Activated CD8-positive, alpha-beta memory T cell treated with anti-CD3 and anti-CD28 coated beads for 4 hours (primary cell): ENCODE results near the gene ZNF800.

Experiments
- DNase-seq, 2 donors: peaks; one replicate each; pipeline ENCODE4 v3.0.0-alpha.2; 2020; ENCODE audit warnings: low read depth in 2 of 2

The ZNF800 gene

DNA sequence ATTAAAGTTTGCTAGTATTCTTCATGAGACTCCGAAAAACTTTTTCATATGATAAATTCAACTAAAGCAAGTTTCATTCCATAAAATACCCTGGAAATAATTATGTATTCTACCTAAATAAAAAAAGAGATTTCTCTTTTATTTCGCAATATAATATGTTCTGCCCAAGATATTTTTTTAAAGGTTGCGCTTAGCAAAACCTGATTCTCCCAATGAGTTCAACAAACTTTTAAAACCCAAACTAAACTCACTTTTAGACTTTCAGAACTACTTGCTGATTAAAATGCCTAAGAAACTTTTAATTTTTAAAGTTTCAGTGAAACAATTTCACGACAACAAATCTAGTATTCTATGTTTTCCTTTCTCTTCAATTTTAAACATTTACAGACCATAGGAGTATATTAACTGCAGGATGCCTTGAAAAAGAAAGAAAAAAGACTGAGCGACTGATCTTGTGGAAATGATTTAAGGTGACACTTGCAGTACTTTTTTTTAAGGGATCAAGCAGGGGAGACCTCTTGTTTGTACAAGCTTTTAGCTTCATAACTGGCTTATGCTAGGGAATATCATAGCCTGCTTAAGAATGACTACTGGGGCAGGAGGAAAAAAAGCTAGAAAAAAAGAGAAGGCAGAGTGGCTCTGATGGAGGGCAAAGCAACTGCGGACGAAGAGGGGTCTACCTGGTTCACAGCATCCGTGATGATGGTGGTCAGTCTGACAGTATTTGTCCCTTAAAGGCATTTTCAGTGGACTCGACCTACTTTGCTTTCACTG is 1.5 kb downstream of the ZNF800 start:
- no peak for DNase-seq

DNA sequence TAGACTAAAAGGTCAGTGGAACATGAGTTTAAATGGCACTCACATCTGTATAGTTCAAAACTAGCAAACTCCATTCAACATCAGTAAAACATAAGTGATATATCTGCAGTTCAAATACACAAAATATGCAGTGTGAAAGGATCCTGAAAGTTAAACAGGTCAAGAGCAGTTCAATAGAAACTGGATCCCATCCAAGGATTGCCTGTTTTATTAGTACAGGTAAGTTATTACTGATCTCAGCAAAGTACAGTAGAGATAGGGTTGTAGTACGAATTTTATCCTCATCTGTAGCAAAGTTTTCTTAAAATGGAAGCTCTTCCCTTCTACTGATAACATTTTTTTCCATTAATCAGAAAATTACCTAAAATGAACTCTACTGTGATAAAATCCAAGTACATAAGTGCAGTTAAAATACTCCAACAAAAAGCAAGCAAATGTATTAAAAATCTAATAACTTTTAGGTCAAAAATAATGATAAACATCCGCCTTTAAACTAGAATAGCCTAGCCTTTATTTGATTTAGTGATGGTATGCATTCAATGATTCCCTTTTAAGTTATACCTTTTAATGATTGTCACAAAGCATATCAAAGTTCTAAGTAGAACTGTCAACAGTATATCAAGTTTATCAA is 2.2 kb downstream of the ZNF800 start:
- DNase-seq = no peak

DNA sequence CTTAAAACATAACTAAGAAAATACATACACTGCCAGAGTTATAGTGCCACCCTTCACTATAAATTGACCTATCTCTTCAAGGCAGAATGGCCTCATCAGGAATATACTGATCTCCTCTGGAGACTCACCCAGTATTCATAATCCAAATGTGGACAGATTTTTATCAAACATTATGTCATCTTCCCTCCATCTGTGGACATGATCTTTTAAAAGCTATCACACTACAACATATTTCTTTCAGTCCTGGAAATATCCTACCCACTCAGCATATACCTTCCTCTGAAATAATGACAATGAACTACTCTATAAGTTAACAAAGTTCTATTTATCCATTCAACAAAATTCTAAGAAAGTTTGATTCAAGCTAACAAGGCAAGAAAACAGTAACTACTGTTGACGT is 3.2 kb downstream of the ZNF800 start:
- no peak for DNase-seq

DNA sequence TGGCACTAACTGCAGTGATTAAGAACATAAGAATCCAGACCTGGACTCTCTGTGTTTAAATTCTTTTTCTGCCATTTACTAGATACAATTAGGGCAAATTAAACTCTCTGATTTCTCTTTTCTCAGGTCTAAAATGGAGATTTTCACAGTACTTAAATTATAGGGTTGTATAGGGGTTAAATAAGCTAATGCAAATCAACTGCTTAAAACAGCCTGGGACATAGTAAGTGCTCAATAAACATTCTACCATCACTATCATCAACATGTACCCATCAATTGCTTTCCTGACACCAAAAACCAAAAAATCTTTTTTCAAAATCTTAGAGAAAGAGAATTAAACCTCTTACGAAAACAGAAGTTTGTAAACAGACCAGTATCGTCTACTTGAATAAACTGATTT is 4.5 kb downstream of the ZNF800 start:
- no peak for DNase-seq

DNA sequence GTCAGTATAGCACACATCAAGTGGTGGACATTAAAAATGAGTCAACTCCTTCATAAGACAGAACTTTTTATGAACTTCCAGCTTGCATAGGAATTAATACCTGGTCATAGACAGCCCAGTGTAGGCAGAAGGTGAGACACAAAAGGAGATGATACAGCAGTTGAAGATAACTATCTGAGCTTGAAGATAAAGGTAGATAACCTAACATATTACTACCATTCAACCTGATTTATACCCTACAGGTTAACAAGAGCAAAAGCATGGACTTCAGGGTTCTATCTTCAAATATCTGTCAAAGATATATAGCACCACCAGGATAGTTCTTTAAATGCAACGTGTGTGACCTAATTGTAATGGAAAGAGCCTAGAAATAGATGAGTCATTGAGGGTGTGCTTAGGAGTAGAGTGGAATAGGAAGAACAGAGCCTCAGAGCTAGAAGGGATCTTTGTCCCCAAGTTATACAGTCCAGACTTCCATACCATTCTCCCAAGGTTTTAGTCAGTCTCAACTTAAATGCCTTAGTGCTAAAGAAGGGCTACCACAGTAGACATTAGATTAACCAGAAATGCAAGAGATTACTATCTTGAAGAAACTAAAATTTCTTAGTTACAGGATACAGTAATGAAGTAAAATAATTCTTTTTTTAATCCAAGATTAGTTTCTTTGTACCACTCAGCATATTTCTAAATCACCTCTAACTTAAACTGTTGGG is 9.2 kb downstream of the ZNF800 start:
- no peak for DNase-seq

DNA sequence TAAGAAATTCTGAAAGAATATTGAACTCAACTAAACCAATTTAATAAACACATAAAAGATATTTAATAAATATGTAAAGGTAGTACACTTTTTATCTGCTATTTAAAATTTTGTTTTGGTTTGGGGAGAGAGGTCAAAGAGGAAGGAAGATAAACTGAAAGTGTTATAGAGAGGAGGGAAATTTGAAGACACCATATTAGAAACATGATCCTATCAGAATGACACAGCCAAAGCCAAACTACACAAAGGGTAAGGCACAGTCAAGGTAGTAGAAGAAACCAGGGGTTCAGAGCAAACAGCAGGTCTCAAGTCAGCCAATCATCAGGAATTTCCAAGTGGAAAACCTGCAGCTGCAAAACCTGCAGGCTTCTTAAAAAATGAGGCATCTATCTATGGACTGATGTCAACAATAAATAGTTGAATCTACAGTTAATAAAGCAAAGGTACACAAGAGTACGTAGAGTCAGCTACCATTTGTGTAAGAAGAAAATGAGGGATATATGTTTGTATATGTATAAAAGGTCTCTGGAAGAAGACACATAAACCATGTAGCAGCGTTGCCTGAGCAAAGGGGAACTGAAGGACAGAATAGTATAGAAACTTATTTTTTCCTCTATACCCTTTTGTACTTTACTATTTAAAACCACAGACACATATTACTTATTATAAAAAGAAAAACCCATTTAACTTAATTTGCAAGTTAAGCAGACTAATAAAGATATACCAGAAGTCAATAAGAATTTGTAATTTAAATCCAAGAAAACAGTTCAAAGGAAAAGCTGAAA is 10.0 kb downstream of the ZNF800 start:
- DNase-seq = no peak

DNA sequence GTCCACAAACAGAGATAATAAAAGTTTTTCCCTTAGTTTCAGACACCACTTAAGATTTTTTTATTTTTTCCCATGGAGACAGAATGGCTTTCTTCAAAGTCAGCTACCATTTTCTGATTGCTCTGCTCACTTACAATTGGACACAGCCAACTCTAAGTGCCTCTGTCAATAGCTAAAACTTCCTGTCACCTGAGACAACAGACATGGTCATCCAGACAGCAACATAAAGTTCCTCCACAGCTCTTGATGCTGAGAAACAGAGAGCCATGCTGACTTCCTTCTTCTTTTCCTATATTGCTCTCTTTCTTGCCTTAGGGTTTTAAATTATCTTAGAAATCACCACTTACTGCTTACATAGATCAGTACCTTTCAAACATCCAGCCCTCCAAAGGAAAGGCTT is 12.0 kb downstream of the ZNF800 start:
- no peak for DNase-seq

DNA sequence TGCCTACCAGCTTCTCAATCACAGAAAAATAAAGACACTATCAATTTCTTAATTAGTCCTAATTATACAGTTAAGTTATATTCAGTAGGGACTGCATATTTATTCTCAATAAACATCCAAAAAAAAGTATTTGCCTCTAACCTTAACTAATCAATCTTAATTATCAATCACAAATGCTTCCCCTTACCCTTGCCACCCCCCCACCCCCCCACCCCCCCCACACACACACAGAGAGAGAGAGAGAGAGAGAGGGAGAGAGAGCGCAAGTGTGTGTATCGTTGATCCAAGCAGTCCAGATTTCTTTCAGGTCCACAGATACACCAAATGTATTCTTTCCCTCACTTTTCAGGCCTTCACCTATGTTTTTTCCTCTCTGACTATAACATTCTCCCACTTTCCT is 12.9 kb downstream of the ZNF800 start:
- DNase-seq = no peak

DNA sequence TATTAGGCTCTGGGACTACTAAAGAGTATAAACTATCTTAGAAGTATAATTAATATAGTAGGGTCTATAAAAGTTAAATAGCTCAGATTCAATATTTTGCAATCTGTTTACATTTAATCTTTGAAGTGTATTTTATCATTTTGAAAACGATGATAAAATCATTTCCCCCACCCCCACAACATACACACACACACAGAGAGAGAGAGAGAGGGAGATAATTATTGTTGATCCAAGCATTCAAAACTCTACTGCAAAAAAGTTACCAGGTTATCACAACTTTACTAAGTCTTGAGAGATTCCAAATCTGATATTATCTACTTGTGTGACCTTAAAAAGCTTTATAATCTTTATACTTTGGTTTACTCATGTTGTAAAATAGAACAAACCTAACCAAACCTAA is 14.0 kb downstream of the ZNF800 start:
- no peak for DNase-seq

DNA sequence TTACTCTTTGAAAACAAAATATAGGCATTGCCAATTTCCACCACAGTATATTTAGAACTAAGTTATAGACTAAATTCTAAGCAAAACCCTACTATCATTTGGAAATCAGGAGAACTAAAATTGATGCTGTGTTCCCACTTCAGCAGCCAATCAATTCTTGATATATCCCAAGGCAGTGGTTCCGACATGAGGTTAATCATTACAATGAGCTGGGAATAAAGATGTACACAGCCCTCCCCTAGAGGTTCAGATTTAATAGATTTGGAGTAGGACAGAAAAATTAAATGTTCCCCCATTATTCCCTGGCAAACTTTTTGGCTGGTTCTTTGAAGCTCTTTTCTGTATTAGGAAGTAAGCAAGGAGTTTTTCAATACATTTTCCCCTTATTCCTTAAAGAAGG is 15.1 kb downstream of the ZNF800 start:
- DNase-seq = no peak

DNA sequence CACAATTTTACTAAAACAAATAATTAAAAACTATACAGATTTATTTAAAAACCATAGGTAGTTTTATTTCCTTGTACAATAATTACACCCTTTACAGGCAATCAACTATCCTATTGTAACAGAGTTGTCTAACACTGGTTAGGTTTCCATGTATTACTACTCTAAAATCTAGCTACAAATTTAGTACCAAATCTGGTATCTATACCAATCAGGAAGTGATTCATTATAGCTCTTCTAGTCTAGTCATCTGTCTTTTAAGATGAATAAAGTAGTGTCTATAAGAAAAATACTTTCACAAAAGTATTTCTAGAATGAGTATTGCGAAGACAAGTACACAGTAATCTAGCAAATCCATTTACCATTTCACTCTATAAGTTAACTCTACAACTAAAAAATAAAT is 16.9 kb downstream of the ZNF800 start:
- no peak for DNase-seq

DNA sequence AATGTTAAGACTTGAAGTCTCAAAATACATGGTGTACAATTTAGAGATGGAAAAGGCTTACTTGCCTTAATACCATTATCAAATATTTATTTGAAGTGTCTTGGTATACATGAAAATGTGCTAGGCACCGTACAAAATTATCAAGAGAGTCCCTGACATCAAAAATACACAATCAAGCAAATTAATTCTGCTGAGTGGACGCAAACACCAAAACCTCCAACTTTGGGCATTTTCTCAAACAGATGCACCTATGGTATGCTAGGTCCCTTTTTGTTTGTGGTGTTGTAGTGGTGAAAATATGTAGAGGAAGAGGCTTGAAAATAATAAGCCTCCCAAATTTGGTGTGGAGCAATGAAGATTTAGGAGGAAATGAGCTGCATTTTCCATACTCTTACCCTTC is 24.8 kb downstream of the ZNF800 start:
- no peak for DNase-seq

DNA sequence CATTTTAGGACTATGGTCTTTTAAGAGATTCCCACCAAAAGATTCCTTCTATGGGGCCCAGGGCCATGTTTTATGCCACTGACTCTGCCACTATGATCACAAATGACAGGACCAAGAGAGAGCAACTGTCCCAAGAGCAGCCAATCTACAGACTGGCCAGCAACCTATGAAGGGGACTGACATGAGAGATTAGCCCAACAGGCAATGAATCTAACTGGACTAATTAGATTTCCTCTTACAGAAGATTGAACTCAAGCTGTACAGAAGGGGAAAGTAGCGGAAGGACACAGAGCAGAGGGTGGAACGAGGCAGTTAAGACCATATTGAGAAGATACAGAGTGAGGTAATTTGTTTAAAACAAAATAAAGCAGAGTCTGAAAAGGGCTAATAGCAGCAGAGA is 25.8 kb downstream of the ZNF800 start:
- no peak for DNase-seq

DNA sequence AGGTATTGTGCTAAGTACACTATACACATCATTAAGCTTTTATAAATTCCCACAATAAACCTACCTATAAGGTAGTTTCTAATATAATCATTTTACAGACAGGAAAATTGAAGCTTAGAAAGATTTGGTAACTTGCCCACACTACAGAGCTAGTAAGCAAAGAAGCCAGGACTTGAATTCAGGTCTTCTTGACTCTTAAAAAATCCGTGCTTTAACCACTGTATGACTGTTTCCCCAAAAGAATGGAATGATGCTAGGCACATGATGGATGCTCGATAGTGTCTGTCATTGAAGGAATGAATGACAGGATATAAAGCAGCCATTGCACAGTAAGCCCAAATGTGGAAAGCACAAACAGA is 26.6 kb downstream of the ZNF800 start:
- no peak for DNase-seq

DNA sequence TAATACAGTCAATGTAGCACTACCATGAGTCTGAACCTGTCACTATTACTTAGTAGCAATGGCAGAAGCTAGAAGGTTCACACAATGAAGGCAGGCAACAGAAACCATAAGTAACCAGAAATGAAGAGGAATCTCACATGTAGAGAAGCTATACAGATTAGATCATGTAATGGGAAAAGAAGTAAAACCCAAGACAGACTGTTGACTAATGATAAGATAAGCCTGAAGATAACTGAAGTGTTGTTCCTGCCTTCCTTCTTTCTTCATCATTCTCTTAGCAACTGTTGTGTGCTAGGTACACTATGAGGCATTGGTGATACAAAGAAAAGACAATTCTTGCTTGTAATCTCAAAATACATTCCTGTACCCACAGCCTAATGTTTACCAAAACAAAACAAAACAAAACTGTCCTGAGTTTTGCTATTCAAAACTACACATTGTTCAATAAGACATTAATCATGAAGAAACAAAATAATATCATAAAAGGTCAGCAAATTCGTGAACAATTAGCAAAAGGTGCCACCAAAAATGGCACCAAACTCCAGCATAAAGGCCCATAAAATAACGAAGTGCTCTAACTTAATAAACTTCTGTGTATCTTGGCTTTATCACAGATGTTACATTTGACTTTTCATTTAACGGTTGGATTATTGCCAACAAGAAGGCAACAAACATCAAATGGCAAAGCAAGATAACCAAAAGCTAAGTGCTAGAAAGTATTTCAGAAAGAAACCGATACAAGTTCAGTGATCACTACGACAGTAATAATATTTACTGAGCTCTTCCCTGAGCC is 27.1 kb downstream of the ZNF800 start:
- DNase-seq = no peak

DNA sequence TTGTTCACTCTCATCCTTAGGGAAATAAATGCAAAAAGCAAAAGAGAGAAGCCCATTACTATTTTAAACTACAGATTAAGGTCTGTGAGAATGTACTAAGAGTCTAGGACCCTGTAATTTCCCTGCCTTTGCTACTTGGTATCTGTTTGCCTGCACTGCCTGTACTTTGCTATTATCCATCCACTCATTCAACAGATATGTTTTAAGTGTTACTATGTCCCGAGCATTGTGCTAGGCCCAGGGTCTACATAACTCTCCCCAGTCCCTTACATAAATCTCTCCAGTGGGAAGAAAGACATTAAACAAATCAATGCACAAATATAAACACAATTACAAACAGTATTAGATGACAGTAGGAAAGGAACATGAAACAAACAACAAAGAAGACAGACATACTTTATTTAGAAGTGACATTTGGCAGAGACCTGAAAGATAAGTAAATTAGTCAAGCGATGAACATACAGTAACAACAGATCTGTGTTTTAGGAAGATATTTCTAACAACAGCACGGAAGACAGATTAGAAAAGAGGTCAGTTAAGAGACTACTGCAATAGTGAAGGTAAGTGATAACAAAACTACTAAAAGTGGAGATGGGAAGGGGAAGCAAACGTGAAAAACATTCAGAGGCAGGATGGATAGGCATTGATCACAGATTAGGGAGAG is 30.0 kb downstream of the ZNF800 start:
- no peak for DNase-seq

DNA sequence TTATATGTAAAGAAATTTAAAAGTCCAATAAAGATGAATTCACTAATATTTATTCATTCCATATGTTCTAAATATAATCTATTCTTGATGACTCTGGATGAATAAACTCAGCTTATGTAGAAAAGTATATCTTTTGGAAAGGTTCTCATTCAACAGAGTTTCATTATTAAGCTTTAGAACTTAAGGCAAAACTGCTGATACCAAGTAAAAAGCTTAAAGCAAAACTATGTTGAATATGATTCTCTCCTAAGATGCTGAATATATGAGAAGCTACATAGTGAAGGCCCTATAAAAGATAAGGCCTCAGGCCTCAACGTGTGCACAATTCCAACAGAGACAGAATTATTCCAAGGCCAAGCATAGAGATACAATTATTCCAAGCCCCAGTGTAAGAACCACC is 30.8 kb downstream of the ZNF800 start:
- DNase-seq = no peak

DNA sequence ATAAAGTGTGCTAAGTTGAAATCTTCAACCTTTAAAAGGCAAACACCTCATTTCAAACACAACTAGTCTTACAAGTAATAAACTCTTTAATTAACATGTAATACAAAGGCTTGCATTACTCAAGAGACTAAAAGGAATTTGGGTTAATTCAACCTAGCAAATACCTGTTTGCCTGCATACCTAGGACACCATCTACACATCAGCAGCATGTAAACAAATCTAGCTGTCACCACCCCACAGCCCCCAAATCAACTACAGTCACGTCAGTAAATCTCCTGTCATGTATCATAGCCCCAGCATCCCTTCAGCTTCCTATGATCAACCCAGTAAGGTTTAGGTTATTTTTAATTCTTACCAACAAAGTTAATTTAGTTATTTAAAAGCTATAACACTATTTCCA is 33.5 kb downstream of the ZNF800 start:
- DNase-seq = no peak

DNA sequence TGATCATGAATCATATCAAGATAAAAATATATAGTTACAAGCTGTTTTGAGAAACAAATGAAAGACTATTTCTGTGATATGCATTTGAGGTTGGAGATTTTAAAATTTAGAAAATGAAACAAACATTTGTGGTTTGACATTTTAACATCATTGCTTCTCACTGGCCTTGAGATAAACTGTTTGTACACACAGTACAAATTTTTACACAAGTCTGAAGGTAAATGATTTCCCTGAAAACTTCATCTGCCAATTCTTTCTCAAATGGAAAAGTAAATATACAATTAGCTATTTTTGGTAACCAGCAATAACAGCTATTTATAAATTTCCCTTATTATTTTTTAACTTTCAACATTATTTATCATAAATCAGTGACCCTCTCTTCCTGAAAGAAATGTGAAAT is 38.6 kb downstream of the ZNF800 start:
- no peak for DNase-seq

DNA sequence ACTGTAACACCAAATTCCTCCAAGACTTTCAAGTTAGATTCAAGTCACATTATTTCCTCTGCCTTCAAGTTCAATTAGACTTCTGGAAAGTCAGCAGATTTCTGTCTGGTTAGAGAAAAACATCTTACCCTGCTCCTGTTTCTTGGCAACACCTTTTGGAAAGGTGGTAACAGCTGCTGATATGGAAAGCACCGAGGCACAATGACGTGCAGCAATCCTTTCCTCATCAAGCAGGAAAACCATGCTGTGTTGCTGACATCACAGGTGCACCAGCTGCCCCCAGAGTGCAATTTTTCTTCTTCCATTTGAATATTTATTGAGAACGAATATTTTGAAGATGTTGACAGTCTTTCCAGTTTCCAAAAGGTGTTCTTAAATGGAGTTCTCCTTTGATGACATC is 41.9 kb downstream of the ZNF800 start:
- DNase-seq = no peak

DNA sequence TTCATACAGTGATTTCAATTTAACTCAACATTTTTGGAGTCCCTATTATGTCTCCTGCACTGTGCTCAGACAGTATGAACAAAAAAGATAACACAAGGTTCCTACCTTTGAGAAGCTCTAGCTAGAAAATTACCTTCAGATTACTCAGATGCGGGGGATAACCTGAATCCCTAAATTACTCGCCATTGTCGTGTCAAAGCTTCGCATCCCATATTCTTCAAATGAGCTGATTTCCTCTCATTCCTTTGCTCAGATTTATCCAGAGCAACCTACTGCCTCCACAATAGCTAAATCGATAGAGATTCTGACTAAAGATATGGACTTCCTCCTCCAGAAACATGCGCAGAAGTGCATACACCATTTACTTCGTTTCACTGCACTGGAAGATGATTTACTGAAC is 42.6 kb downstream of the ZNF800 start:
- no peak for DNase-seq
